Measurements from ENCODE around the gene PRKAG2. TPM values are rescaled to one million over a fixed set of nuclear protein-coding genes. Genes with fewer than 3 reads are reported as not detected.

The PRKAG2 gene
- total and polyA plus RNA-seq, 2 of the 8 experiments (the other 6 are each of a cell fraction or from before 2014, with no cell fraction given) = 7.5 to 18.1 TPM

DNA sequence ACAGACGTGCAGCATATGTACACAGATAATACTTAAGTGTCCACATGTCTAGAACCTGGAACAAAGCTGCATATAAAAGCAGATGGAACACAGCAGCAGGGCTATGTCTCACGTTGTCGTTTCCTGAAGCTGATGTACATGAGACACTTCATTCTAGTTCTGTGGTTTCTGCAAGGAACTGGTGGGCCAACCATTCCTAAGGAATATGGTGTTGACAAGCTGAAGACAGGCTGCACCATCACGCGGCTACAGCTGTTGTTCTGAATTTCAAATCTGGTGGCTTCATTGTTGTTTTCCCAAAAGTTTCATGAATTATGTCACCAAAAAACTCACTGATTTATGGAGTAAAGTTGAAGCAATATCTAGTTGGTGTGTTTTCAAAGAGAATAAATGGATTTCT, 33.7 kb downstream of the PRKAG2 start:
- Histone ChIP-seq H3K4me1 (replicated peaks in 1 of 4; ENCODE audit: control insufficient read depth in 3 of 4, insufficient read depth in 4 of 4, low read length in 3 of 4) (peaks cover 0 to under 1% (median under 1%) of the 10 kb centered on the region in 4 experiments; a peak in 3 of 7 replicates), H3K23me2 (ENCODE audit: low read depth, low read length) (peaks cover 17% of the 10 kb centered on the region; the same call in 1 of the 2 replicates), H2BK5ac (ENCODE audit: low read depth, low read length) (no peak overlapping the region), H2BK120ac (replicated peaks; ENCODE audit: low read depth, low read length) (no peak overlapping the region), H3K79me1 (ENCODE audit: low read depth, low read length) (no peaks in the 10 kb centered on the region), H3K9me3 (ENCODE audit: insufficient read depth in 2 of 2, low read depth in 1 of 2, low read length in 1 of 2) (no peaks in the 10 kb centered on the region), H2AK5ac (ENCODE audit: low read depth, low read length) (no peak overlapping the region), H3K9ac (replicated peaks in 1 of 4; ENCODE audit: extremely low read depth in 1 of 4, low read depth in 3 of 4, low read length in 3 of 4) (no peak overlapping the region), H3K4ac (replicated peaks; ENCODE audit: insufficient read length, low read depth, low read length) (no peak overlapping the region), H4K8ac (ENCODE audit: extremely low read depth, insufficient read depth, low read length) (no peak overlapping the region), H2AFZ (ENCODE audit: low read length) (no peak overlapping the region), H3K14ac (ENCODE audit: insufficient read length) (no peak overlapping the region), H4K91ac (replicated peaks; ENCODE audit: insufficient read length, low read length) (no peak overlapping the region), H3K36me3 (ENCODE audit: control insufficient read depth in 2 of 4, insufficient read depth in 4 of 4, low read length in 3 of 4) (no peaks in the 10 kb centered on the region), H3K27me3 (replicated peaks in 1 of 4; ENCODE audit: control insufficient read depth in 3 of 4, extremely low read depth in 1 of 4, insufficient read depth in 3 of 4, low read length in 3 of 4) (no peaks in the 10 kb centered on the region), H3K79me2 (ENCODE audit: control insufficient read depth in 1 of 2, insufficient read depth in 2 of 2, low read length in 2 of 2) (no peaks in the 10 kb centered on the region), H3K4me3 (ENCODE audit: extremely low read depth in 1 of 4, insufficient read depth in 2 of 4, low read depth in 3 of 4, low read length in 4 of 4) (no peak overlapping the region), H4K5ac (ENCODE audit: insufficient read length, low read depth, low read length) (no peak overlapping the region), H3K56ac (replicated peaks; ENCODE audit: insufficient read length, low read depth, low read length) (no peak overlapping the region), H2BK15ac (ENCODE audit: low read length) (no peak overlapping the region), H2BK20ac (ENCODE audit: low read length) (no peak overlapping the region), H2BK12ac (ENCODE audit: low read depth, low read length) (no peak overlapping the region), H3K23ac (ENCODE audit: insufficient read length) (no peak overlapping the region), H3K4me2 (ENCODE audit: insufficient read depth in 1 of 2, low read depth in 2 of 2, low read length in 2 of 2) (no peak overlapping the region), H4K20me1 (replicated peaks in 1 of 2; ENCODE audit: control insufficient read depth in 1 of 2, insufficient read depth in 2 of 2, low read length in 2 of 2) (no peaks in the 10 kb centered on the region), H3K27ac (ENCODE audit: low read depth, low read length) (no peak overlapping the region), H3K18ac (ENCODE audit: extremely low read depth, low read length) (no peak overlapping the region)
- ChIA-PET CTCF (ENCODE audit: partially characterized antibody) (interaction anchor here (1.1 to 1.2 kb wide), 3 partner anchors 22 to 61 kb away, joined by 3 to 5 read pairs (median 5); no protein-coding TSS in a partner anchor), POLR2A (ENCODE audit: partially characterized antibody) (no interaction called here)
- DNase-seq (ENCODE audit: low read depth in 1 of 2, low spot score in 2 of 2) = no peak
- 89% methylated on average over 5 of the region's 5 CpGs; no CpG with 5 or more reads in 1 of the 2 experiments for WGBS, 2 experiments (ENCODE audit: extremely low coverage in 1 of 2, insufficient coverage in 1 of 2, insufficient read length in 1 of 2, insufficient replicate concordance in 2 of 2, low coverage in 1 of 2, low lambda C conversion rate in 2 of 2, missing lambda C conversion rate in 1 of 2)
- FAIRE-seq = no peak
- TF ChIP-seq KDM1A (IDR thresholded peaks at IDR 0.05; ENCODE audit: borderline replicate concordance, low read length) (no peak), TBP (IDR thresholded peaks at IDR 0.05; ENCODE audit: low read depth, low read length) (no peak), CTCF (IDR thresholded peaks at IDR 0.05; ENCODE audit: control extremely low read depth in 1 of 3, insufficient read depth in 1 of 3, low read depth in 1 of 3, low read length in 3 of 3) (no peak), NANOG (IDR thresholded peaks at IDR 0.05; ENCODE audit: insufficient read depth, low read depth, low read length, poor library complexity, severe bottlenecking) (no peak), POLR2AphosphoS5 (IDR thresholded peaks at IDR 0.05; ENCODE audit: low read depth, low read length) (no peak), TAF1 (IDR thresholded peaks at IDR 0.05; ENCODE audit: low read depth, low read length) (no peak), JUN (IDR thresholded peaks at IDR 0.05; ENCODE audit: low read depth, low read length) (no peak), POLR2A (IDR thresholded peaks at IDR 0.05; ENCODE audit: control extremely low read depth in 1 of 2, low read depth in 2 of 2, low read length in 2 of 2) (no peak), SP1 (IDR thresholded peaks at IDR 0.05; ENCODE audit: low read depth, low read length) (no peak), ASH2L (IDR thresholded peaks at IDR 0.05; ENCODE audit: low read length) (no peak), CBX8 (IDR thresholded peaks at IDR 0.05; ENCODE audit: borderline replicate concordance, low read depth, low read length) (no peak), BCL11A (IDR thresholded peaks at IDR 0.05; ENCODE audit: low read depth in 2 of 2, low read length in 2 of 2) (no peak), TCF12 (IDR thresholded peaks at IDR 0.05; ENCODE audit: low read depth, low read length) (no peak)

Data from H1 (cell line).